HG03571 (cell line): ENCODE measurements around the gene TIGD4.

Source experiments
- ATAC-seq: cut with Tn5 transposase; IDR thresholded peaks from one replicate; pipeline ENCODE4 v1.9.1; 2021; ENCODE audit not compliant: unreplicated experiment

The TIGD4 gene

DNA sequence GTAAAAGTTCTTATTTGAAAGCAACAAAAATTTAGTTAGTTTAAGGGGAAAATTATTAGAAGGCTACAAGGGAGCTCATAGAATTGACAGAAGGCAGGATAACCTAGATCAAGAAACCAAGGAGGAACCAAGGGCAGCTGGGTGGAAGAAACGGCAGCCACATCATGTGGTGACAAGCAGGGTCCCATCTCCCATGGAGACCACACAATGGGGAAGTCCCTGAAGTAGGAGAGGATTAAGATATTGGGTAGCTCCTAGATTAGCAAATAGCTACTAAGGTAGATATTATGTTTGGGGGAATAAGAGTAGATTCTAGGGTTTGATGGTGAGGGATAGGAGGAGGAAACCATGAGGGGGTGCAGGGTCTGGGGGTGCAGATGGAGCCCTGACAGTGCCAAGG is 51.7 kb downstream of the TIGD4 start:
- no peak for ATAC-seq

DNA sequence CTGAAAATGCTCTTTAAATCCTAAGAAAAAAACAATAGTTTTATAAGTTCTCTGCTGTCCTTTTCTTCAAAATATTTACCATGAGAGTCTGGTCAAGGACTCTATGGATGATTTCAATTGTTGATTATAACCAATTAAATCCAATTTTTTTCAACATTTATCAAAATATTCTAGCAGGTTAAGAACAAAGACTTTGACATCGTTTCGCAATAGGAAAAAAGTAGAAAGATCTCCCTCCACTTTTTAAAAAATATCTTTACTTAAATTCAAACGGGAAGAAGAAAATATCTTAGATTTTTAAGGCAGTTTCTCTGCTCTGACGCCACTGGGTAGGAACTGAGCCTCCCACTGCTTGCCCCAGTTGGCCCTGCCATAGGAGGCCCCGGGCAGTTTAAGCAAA is 55.0 kb downstream of the TIGD4 start:
- no peak for ATAC-seq

- ATAC-seq: no peak
Observed at GRCh38 chr4:152723236-152723635, 56.3 kb downstream of the TIGD4 start.

DNA sequence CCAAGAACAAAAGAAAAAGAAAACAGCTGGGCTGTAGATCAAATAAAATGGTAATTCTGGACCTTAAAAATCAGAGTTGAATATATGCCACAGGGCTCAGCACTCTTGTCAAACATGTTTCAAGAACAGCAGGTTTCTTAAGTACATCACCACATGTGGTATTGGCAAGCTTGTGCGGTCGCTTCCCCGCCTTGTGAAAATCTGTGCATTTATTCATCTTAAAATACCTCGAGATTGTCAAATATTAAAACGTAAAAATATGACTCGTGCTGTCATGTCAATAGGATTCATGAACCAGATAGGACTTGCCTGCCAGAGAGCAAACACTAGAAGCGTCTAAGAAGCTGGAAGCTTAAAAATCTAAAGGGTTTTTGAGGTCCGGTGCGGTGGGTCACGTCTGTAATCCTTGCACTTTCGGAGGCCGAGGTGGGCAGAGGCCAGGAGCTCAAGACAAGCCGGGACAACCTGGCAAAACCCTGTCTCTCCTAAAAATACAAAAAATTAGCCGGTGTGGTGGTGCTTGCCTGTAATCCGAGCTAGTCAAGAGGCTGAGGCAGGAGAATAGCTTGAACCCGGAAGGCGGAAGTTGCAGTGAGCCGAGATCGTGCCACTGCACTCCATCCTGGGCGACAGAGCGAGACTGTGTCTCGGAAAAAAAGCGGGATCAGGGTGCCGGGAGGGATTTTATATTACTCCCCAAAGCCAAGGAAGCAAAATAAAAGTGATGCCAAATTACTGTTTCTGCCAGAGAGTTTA is 59.6 kb downstream of the TIGD4 start:
- ATAC-seq: no peak
